ENCODE results near the gene FAM219A.

The FAM219A gene

DNA sequence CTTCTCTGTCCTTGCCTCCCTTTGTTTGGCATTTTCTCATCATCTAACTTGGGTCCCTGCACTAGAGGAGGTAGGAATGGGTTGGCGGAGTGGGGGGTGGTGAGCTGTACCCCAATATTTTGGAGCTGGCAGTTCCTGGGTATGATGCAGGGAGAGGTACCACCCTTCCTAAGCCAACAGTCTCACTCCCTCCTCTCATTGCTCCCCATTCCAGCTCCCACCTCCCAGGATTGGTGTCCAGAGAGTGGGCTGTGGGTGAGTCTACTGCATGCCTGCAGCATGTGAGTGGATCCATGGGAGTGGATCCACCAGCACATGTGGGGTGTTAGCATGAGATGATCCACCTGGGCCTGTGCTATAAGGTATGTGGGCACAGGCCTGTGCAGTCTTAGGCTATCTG lies 59.5 kb downstream of the FAM219A start:
- no peak for DNase-seq

DNA sequence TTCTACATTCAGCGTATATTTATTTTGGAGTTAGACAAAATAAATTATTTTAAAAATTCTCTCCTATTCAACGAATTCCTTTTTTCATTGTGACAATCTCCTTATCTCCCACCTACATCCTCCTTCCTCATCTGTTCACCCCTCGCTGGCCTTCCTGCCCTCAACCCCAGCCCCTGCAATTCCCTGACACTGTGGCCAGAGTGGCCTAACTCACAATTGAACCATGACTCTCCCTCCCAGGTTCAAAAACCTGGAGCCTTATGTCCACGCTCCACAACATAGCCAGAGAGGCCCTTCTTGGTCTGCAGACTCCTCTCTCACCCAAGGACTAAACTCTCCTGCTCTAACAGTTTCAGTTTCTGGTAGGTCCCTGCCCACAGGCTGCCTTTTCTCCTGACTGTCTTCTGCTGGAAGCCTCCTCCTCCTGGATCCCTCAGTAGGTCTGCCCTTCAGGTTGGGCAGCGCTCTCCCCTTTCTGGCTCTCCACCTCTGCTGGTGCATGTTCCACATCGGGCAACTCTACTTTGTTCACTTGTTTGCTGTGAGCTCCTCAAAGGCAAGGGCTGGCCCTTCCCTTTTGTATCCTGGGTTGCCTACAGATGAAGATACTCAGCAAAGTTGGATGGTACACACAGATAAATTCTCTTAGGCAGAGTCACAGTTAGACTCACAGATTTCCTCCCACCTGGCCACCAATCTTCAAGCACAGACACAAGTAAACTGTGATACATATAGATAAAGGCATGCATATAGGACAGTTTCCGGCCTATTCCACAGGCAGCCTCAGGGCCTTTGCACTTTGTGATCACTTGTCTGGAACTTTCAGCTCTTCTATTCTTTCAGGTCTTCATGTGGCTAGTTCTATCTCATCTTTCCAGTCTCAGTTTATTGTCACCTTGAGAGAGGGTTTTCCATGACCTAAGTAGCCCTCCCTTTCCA lies 61.8 kb downstream of the FAM219A start:
- no peak for DNase-seq

DNA sequence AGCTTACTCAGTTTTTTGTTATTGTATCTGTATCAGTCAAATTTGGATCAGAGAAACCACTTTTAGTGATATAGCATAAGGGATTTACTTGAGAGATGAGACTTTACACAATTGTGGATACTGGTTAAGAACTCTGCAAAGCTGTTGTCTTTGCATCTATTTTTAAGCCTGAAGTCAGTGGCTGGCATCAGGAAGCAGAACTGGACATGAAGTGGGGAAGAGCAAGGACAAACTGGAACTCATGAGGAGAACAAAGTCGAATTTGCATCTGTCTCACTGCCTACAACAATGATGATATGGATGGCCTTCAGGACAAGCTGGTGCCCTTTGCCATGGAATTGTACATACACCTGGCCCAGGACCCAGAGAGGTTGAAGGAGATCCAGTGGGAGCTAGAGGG lies 65.9 kb downstream of the FAM219A start:
- DNase-seq: no peak

DNA sequence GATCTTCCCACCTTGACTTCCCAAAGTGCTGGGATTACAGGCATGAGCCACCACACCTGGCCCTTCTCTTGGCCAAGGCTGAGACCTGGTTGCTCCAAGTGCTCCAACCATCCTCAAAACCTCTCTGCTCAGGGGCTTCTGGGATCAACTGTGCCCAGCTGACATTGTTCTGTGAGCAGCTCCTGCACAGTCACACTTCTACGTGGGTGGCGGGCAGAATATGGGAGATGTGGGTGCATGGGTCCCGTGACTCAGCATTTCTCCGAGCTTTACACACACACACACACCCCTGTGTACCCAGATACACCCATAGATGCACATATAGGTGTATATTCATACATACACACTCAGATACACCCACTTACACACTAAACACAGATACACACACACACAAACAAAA lies 71.1 kb downstream of the FAM219A start:
- DNase-seq: no peak

DNA sequence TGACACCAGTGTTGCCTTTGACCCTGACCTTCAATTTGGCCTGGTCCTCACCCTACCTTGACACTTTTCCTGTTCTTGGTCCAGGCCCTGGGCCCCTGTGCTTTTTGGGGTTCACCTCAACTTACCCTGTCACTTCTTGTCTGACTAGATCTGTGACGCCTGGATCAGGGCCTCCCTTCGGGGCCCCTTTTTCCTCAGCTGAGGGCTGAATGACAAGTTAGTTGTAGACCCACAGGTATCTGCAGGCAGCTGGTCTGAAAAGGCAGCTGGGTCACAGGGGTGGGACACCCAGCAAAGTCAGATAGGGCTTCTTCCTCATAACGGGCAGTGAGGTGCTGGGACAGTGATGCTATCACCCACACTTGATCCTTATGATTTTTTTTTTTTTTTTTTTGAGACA lies 71.7 kb downstream of the FAM219A start:
- no peak for DNase-seq

DNA sequence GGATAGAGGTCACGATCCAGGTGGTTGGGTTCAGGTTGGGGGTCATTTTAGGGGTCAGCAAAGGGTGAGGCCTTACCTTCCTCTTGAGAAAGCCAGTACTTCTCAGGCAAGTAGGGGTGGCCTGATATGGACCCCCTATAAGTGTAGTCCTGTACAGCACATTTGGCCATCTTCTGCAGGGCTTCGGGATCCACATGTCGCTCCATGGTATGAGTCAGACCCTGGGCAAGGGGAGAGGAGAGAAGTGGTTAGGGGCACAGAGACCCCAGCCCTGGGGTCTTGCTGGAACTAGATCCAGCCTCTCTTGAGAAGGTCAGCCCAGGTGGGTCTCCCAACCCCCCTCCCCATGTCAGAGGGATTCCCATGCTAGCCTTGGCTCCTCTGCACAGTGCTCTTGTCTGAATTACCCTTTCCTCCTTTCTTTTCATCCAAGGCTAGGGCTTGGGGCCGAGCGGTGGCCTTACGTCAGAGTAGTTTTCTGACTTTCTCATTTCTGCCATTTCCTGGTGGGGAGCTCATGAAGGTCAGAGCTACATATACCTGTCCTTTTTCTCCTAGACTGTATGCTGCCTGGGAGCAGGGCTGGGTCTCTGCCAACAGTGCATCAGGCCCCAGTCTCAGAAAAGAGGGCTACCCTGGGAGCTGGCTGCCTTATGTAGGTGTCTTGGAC lies 72.7 kb downstream of the FAM219A start:
- DNase-seq: no peak

DNA sequence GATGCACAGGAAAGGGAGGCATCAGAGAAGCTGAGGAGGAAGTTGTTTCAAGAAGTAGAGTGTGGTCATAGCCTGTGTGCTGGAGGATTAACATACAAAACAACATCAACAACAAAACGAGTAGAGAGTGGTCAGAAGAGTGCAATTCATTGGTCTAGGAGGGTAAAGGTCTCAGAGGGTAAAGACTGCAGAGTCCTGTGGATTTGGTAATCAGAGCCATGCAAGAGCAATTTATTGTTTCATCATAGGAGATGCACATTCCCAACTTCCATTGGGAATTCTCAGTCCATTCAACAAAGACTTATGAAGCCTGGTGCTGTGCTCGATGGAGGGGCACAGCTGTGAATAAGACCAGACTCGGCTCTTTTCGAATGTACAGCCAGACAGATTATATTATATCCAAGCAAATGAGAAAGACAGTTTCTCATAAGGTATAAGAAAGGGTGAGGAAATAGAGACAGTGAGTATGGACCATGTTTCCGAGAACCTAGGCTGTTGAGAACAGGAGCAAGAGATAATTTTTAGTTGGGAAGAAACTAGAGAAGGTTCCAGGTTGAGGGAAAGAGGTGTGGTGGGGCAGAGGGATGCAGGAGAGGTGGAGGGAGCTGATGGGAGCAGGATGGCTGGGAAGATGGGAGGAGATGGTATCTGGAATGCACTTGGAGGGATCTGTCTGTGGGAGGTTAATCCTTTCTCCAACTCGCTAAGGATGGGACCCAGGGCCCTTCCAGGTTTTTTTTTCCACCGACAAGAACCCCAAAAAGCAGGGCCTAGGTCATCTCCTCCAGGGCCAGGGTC lies 73.8 kb downstream of the FAM219A start:
- no peak for DNase-seq

DNA sequence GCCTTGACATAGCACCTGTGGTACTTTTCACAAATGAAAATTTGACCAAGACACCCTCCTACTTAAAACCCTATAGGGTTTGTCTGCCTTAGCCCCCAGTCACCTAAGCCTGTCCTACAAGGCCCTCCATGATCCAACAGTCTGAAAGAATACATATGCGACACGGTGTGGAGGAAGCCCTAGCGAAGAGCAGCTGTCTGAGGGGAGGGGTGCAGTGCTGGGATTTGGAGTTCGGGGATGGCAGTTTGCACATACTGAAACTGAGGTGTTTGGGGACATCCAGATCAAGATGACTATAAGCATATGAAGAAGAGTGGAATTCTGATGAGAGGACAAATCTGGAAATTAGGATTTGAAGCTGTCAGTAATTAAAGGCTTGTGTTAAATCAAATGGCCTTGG lies 74.5 kb downstream of the FAM219A start:
- no peak for DNase-seq

DNA sequence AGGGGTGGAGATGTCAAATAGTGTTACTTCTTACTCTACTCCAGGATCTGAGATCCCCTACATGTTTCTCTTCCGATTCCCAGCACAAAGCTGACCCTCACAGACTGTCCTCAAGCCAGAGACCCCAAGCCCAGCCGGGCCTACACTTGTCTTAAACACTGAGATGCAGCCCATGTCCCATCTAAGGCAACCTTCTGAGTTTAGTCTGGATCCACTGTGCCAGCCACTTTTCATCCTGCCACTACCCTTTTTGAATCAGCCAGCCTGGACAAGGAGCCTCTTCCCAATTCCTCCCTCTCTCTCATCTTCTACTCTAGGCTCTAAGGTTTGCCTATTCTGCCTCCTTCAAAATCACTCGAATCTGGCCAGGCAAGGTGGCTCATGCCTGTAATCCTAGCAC lies 75.5 kb downstream of the FAM219A start:
- DNase-seq: no peak

DNA sequence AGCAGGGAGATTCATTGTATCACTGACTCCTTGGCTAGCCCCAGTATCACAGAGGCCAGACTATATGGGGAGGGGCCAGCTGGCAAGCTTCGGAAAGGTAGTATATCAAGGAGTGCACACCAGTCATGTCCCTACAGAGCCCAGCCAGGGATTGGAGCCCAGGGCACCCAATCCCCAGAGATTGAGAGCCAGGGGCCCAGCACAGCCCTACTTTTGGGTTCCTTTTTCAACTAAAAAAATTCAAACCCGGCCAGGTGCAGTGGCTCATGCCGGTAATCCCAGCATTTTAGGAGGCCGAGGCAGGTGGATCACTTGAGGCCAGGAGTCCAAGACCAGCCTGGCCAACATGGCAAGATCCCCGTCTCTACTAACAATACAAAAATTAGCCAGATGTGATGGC lies 76.3 kb downstream of the FAM219A start:
- DNase-seq: no peak

DNA sequence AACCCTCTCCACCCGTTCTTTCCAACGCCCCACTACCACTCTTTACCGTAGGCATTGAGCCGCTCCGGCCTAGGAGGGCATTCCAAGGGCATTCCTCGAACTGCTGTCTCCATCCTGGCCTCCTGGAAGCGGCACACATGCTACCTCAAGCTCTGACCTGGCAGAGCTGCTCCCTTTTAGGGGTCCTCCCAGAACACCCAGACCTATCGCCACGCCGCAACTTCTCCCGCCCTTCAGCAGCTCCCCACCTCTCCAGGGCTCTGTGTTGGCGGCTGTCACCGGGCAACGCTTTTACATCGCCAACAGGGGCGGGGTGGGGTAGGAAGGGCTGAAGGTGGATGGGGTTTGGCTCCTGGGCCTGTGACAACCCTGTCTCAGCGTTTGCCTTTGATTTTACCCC lies 77.0 kb downstream of the FAM219A start:
- no peak for DNase-seq

DNA sequence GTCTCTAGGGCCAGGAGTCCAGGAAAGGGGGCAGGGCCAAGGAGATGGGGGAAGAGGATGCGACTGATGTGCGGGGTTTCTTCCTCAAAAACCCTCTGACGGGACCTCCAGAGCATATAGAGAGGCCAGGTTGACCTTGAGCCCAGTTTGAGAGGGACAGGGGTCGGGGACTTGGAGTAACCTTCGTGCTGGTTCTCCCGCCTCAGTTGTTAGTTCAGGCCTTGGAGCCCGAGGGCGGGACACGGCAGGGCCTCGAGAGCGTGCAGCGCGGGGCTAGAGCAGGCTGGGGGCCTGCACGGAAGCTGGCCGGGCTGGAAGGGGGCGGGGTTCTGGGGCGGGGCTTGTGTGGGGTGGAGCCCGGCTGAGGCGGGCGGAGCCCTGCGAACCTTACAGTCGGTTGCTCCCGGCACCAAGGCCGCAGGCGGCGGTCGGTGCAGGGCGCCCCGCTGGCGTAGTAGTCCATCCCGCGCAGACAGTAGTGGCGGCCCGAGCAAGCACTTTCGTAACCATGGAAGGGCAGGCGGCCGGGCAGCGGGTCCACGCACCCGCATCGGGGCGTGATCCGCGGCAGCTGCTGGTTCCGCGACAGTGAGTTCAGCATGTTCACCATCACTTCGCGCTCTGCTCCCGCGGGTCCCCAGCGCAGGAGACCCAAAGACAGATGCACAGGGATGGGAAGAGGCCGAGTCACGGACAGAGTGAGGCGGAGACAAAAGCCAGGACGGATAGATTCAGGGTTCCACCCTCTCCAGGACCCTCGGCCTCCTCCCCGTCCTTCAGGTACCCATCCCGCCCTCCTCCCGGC lies 77.7 kb downstream of the FAM219A start:
- peak; percentile 39 for DNase-seq

DNA sequence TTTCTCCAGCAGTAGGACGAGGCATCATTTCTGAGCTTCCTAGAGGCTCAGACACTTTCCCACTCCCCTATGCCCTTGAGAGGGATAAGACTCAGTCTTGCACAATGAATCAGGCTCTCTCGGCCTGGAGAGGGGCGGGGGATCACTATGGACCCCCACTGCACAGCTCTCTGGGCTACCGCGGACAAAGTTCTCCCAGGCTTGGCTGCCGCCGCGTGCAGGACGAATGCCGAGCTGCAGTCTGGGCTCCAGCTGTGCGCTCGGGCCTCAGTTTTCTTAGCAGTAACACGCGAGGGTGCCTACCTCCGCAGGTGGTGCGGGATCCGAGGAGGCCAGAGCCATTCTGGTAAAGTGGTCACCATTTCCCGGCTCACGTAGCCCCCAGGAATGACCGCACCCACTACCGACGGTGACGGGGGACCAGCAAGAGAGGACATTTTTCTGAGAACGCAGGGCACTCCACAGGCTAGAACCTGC lies 78.3 kb downstream of the FAM219A start:
- DNase-seq: no peak

DNA sequence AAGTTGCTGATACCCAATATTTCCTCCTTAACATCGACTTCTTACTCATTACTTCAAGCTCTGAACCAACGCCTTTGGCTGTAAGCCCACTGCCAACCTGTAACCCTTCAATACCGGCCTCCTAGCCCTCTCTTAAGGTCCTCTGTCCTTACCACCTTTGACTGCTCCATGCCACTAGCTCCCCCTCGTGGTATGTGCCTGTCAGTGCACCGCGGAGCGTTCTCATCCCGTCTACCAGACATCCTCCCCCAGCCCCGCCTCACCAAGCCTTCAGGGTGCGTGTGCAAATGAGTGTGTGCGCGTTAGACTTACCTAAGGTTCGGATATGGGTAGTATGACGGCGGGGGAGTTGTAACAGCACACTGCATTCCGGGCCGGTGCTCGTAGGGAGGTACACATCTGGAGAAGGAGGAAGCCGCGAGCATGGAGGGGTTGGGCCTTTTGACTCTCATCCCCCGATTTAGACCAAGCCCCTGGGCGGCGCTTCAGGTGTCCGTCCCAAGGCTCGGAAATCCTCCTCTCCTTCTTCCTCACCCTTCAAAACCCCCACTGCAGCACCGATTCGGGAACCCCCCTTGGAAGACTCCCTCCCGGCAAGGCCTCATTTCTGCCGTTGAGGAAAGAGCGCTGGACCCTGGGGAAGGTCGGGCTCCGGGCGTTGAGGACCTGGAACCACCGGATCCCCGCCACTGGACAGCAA lies 78.9 kb downstream of the FAM219A start:
- DNase-seq: peak; percentile 22

DNA sequence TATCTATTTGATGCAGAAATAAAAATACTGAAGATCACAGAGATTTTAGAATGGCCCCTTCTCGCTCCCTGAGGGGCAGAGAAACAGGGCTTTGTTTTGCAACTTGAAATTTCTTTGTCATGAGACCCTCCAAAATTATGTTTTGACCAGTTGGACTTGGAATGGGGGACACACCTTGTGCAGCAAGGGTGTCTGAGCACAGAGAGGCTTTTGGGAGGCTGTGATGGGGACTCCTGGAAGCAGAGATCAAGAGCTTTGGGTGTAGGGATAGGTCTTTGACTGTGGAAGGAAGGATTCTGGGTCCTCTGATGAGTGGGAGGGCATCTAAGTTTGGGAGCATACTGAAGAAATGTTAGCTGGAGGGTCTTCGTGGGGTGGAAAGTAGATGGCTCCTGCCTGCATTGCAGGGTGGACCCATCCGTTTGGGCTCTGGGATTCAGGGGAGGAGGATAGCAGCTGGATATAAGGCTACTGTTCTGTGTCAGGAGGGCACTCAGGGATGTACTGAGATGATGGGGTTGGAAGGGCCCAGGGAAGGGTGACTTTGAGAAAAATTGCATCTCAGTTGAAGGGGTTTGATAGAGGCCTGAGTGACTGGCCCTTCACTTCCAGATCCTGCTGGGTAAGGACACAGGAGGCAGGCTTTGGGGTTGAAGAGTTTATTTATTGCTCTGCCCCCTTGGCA lies 79.9 kb downstream of the FAM219A start:
- no peak for DNase-seq

DNA sequence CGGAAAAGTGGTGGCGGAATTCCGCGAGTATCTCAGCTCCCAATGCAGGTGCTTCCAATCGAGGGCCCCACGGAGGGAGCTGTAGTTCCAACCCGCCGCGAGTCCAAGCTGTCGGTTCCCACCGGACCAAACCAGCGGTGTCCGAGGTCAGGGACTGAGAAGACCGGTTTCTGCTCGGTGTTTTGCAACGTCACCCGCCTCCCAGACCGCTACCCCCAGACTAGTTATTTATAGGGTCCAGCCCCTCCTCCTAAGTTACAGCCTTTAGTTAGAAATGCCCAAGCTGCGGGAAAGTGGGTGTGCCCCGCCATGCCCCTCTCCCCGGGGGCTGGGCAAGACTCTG lies 81.0 kb downstream of the FAM219A start:
- no peak for DNase-seq

DNA sequence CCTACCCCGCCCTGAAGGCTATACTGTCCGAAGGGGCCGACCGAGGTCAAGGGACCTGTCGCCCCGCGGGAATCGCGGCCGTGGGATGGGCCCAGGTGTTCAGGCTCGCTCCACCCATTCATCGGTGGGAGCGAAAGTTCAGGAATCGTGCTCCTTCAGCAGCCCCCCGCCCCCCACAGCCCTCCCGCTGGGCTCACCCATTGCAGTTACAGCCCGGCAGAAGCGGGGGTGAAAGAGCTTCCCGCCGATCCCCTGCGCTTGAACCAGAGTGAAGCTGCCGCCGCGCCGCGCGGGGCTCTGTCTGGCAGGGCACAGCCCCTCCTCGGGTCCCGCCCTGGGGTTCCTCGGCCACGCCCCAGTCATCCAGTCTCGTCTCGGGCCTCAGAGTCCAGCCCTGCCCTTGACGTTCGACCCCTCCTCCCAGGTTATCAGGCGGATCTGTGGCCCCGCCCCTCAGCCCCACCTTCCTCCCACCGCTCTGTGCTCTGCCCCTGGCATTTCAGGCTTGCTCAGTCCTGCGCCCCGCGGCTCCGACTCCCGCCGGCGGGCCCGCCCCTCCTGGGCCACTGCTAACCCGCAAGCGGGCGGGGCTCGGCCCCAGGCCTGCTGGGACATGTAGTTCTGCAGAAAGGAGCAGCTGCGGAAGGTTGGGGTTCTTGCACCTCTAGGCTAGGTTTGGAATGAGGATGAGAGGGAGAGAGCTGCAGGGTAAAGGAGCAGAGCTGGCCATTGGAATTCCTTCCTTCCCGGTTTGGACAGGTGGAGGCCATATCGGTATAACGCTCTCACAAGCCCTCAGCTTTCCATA lies 81.6 kb downstream of the FAM219A start, which contains the start of gene MYORG:
Gene MYORG (minus strand): TSS at position 303 of the 808 bp plus-strand sequence. CDS start 3,955 bp downstream, outside the sequence.
- DNase-seq: peak; percentile 46

DNA sequence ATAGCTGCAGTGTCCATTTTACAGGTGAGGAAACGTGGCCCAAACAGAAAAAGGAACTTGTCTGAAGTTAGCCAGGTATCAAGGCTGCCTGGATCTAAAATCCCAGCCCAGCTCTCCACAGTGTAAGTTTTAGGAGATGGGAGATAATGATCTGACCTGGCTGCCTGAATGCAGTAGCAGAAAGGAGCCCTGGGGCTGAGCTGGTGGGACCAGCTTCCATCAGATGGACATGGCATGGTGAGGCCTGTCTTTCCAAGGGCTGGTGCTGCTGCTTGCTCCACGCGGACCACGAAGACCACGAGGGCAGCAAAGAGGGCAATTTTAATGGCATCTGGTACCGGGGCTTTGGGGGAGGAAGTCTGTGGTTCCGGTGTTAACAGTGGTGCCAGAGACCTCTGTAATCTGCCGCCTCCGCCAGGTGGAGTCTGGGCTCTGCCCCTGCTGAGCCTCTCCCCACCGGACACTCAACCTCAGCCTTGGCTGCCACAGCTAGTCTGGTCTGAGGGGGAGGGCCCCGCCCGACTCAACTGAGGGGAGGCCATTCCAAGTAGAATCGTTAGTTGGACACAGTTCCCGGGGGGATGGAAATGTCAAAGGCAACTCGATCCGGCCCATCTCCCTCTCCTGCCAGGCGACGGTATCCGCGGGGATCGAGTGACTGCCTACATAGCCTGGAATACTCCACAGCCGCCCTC lies 82.3 kb downstream of the FAM219A start:
- DNase-seq: peak; percentile 1

DNA sequence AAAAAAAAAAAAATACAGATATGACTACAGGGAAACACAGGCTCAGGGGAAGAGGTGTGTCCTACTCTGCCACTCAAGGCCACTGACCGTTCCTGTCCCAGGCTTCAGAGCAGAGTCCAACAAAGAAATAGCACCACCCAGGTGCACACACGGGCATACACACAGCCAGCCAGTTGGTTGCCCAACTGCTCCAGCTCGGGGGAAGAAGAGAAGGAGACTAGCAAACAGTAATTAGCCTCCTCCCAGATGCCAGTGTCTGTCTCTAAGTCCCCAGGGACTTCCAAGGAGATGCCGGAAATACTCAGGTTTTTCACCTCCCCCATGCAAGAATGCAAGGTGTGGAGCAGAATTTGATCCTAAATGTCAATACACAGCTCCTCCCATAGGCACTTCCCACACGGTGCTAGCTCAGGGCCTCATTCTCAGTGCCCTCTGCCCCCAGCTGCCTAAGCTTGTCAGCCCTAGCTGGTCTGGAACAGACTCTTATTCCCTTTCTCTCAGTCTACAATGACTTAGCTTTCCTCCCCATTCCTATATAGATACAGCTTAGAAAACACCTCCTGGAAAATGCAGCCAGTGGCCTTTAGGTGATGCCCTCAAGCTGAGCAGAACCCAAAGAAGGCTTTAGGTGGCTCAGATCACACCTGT lies 83.3 kb downstream of the FAM219A start:
- no peak for DNase-seq
